ENCODE results near the gene CAMK2D. TPM values are rescaled to one million over a fixed set of nuclear protein-coding genes. Genes with fewer than 3 reads are reported as not detected.

Gene CAMK2D
- total and polyA plus RNA-seq, 2 experiments from 2014 or later, result 4.9 to 14.6 TPM

GRCh38 chr4:113483131-113483530, 278.4 kb downstream of the CAMK2D start:
- ATAC-seq (no peak), DNase-seq (ENCODE audit: low spot score) (no peak)
- H4K20me1 ChIP-seq (replicated peaks; ENCODE audit: insufficient read depth), result no peaks in the 10 kb centered on the region
- no peaks in the 10 kb centered on the region for H3F3A ChIP-seq (replicated peaks; ENCODE audit: low read depth)
- no peaks in the 10 kb centered on the region for H3K79me2 ChIP-seq (replicated peaks; ENCODE audit: insufficient read depth)
- H3K4me1 ChIP-seq (ENCODE audit: insufficient read depth), result peaks cover 5% of the 10 kb centered on the region; the same call in 1 of the 2 replicates
- no peak overlapping the region for H2AFZ ChIP-seq
- Mint-ChIP-seq H3K9me3 (no peaks in the 10 kb centered on the region), H3K27me3 (ENCODE audit: insufficient read depth, low read depth, poor library complexity) (no peaks in the 10 kb centered on the region), H3K4me3 (no peak overlapping the region), H3K4me1 (peaks cover 11% of the 10 kb centered on the region; the same call in 2 of the 3 replicates), H3K27ac (no peak overlapping the region), H3K36me3 (ENCODE audit: low read depth) (peaks cover 2% of the 10 kb centered on the region; the same call in 1 of the 3 replicates)
- no peak for TF ChIP-seq CREB1 (CRISPR knock-in tag; IDR thresholded peaks at IDR 0.05; ENCODE audit: low read depth)
- no peak for TF ChIP-seq REST (IDR thresholded peaks at IDR 0.05; ENCODE audit: unreplicated experiment)
- no peak for TF ChIP-seq ZNF462 (CRISPR knock-in tag; IDR thresholded peaks at IDR 0.05)
- TF ChIP-seq ZNF331 (CRISPR knock-in tag; IDR thresholded peaks at IDR 0.05; ENCODE audit: low read depth), result no peak
- TF ChIP-seq STAT1 (IDR thresholded peaks at IDR 0.05; ENCODE audit: unreplicated experiment), result no peak
- no peak for TF ChIP-seq JUNB (IDR thresholded peaks at IDR 0.05; ENCODE audit: unreplicated experiment)
- TF ChIP-seq CTCF (conservative IDR thresholded peaks at IDR 0.05; ENCODE audit: low read depth in 2 of 2), result no peak
- no peak for TF ChIP-seq EZH2 (IDR thresholded peaks at IDR 0.05; ENCODE audit: low read depth, unreplicated experiment)
- TF ChIP-seq POLR2AphosphoS5 (IDR thresholded peaks at IDR 0.05; ENCODE audit: low read depth), result no peak
- no peak for TF ChIP-seq ETS1 (IDR thresholded peaks at IDR 0.05)
- TF ChIP-seq EZH2phosphoT487 (IDR thresholded peaks at IDR 0.05; ENCODE audit: unreplicated experiment), result no peak
- no peak for TF ChIP-seq ZNF114 (CRISPR knock-in tag; IDR thresholded peaks at IDR 0.05)
- no peak for TF ChIP-seq NANOG (IDR thresholded peaks at IDR 0.05; ENCODE audit: borderline replicate concordance)
- H3K36me3 ChIP-seq (ENCODE audit: insufficient read depth), result no peaks in the 10 kb centered on the region
- H3K4me2 ChIP-seq, result no peak overlapping the region
- no peak overlapping the region for H3K27ac ChIP-seq (ENCODE audit: low read depth)
- H3K27me3 ChIP-seq (ENCODE audit: insufficient read depth), result no peaks in the 10 kb centered on the region
- no peak overlapping the region for H3K4me3 ChIP-seq
- H3K9me2 ChIP-seq (ENCODE audit: insufficient read depth), result no peaks in the 10 kb centered on the region
